ENCODE measurements around the gene ACY1.

- no peak for TF ChIP-seq CTCF (IDR thresholded peaks at IDR 0.05)
- TF ChIP-seq POLR2A (IDR thresholded peaks at IDR 0.05): no peak
Observed at GRCh38 chr3:52029053-52029452, 45.7 kb downstream of the ACY1 start.
